ENCODE measurements around the gene MYCL. TPM values are rescaled to one million over a fixed set of nuclear protein-coding genes. Genes with fewer than 3 reads are reported as not detected.

The MYCL gene
- total and polyA plus RNA-seq, 2 of the 13 experiments (the other 11 are each of a cell fraction or from before 2014, with no cell fraction given): 0.31 to 1.7 TPM

- TF ChIP-seq ZNF513 (CRISPR knock-in tag; conservative IDR thresholded peaks at IDR 0.05) (no peak), PLRG1 (conservative IDR thresholded peaks at IDR 0.05) (no peak)
These were observed 25.1 kb upstream of the MYCL start (continued) for GRCh38 chr1:39926820-39927219.

GRCh38 chr1:39926343-39926793 lies 24.7 kb upstream of the MYCL start:
- Histone ChIP-seq H3K4me1 (ENCODE audit: insufficient read depth, low read length) (peaks cover 16% of the 10 kb centered on the region), H2AFZ (ENCODE audit: low read length) (no peak overlapping the region), H3K36me3 (replicated peaks in 1 of 2; ENCODE audit: control insufficient read depth in 1 of 2, insufficient read depth in 2 of 2, low read length in 2 of 2) (no peaks in the 10 kb centered on the region), H3K4me2 (ENCODE audit: low read depth, low read length) (peak overlapping the region; percentile 44; the same call in 1 of the 2 replicates), H3K9ac (ENCODE audit: insufficient read depth, low read depth, low read length) (no peak overlapping the region), H3K9me3 (ENCODE audit: low read length) (no peaks in the 10 kb centered on the region), H4K20me1 (ENCODE audit: insufficient read depth, low read length) (no peaks in the 10 kb centered on the region), H3K79me2 (ENCODE audit: insufficient read depth, low read length) (no peaks in the 10 kb centered on the region), H3K4me3 (replicated peaks in 1 of 3; ENCODE audit: insufficient read depth in 1 of 3, low read depth in 2 of 3, low read length in 3 of 3) (no peak overlapping the region), H3K27me3 (ENCODE audit: control insufficient read depth in 1 of 2, insufficient read depth in 2 of 2, low read length in 2 of 2) (peaks cover 3 to 10% of the 10 kb centered on the region in 2 experiments; a peak in 4 of 5 replicates), H3K27ac (ENCODE audit: extremely low read length, insufficient read depth, low read length) (no peak overlapping the region)
- peak; percentile 13 for DNase-seq (ENCODE audit: low spot score)
- WGBS (ENCODE audit: low lambda C conversion rate): 6% methylated on average over 6 of the region's 6 CpGs
- BruUV-seq (replicated peaks): no TSS peak
- peak; percentile 18 for FAIRE-seq
- POLR2A ChIA-PET: interaction anchor here (0.6 kb wide), 1 partner anchor 118 kb away, joined by 3 read pairs; no protein-coding TSS in a partner anchor
- in situ Hi-C loops (cut with HindIII; ENCODE audit: extremely low pct_ligation_motif_present, low pct_unique_long_range_greater_than_20kb): loop anchor here (10.0 kb wide), 1 partner anchor 108 kb away; no protein-coding TSS in a partner anchor
- peak; percentile 78 for ATAC-seq
- TF ChIP-seq SOX6 (IDR thresholded peaks at IDR 0.05) (no peak), SOX6 (CRISPR knock-in tag; IDR thresholded peaks at IDR 0.05) (peak; percentile 59), CREB1 (IDR thresholded peaks at IDR 0.05) (peak; percentile 94), CREB1 (CRISPR knock-in tag; IDR thresholded peaks at IDR 0.05) (no peak), ATF7 (IDR thresholded peaks at IDR 0.05) (peak; percentile 92), ATF7 (CRISPR knock-in tag; IDR thresholded peaks at IDR 0.05) (no peak), ZNF761 (CRISPR knock-in tag; conservative IDR thresholded peaks at IDR 0.05) (no peak), RBM22 (optimal IDR thresholded peaks at IDR 0.05; ENCODE audit: low read length) (no peak), ZNF335 (CRISPR knock-in tag; IDR thresholded peaks at IDR 0.05) (0 out of 2 replicates have a peak, but pooled peaks have one; percentile 26), SOX5 (CRISPR knock-in tag; IDR thresholded peaks at IDR 0.05; ENCODE audit: borderline replicate concordance) (peak; percentile 45), SALL1 (CRISPR knock-in tag; IDR thresholded peaks at IDR 0.05) (0 out of 2 replicates have a peak, but pooled peaks have one; percentile 28), SOX13 (IDR thresholded peaks at IDR 0.05) (no peak), SOX13 (CRISPR knock-in tag; conservative IDR thresholded peaks at IDR 0.05 in 1 of 2, IDR thresholded peaks at IDR 0.05 in 1 of 2) (peak in 1 of 2 experiments; percentile 61; a peak in 1 of 4 replicates), TCF7L2 (IDR thresholded peaks at IDR 0.05; ENCODE audit: low read depth, low read length) (no peak), ZNF292 (CRISPR knock-in tag; IDR thresholded peaks at IDR 0.05; ENCODE audit: borderline replicate concordance, low read depth) (peak; percentile 53; the same call in 1 of the 2 replicates), HNF4A (CRISPR knock-in tag; IDR thresholded peaks at IDR 0.05) (peak; percentile 23; the same call in 1 of the 2 replicates)
- intact Hi-C loops (cut with micrococcal nuclease; ENCODE audit: unreplicated experiment): no loop called here
- CTCF ChIA-PET (ENCODE audit: low intra/inter-chr PET ratio, low total read pairs): no interaction called here
